Fibroblast of lung (primary cell): Measurements from ENCODE around the gene POLR1B. TPM values are rescaled to one million over a fixed set of nuclear protein-coding genes. Genes with fewer than 3 reads are reported as not detected.
"Not testable (repeated sequence)": the region's sequence is repeated elsewhere in the genome, so short reads cannot be mapped to it uniquely, and the experiment has no call there.

Experiments
- DNase-seq, 2 donors: peaks; one replicate each; pipeline versions ENCODE4 v3.0.0 to v3.0.0-alpha.2; 2010; ENCODE audit warnings: low read depth in 2 of 2
- H2AFZ ChIP-seq: 2 replicates; pipeline ENCODE4 v1.5.1; 2012; ENCODE audit warnings: low read length, control low read depth, inconsistent platforms
- H3K27ac ChIP-seq: 2 replicates; pipeline ENCODE4 v1.5.1; 2011; ENCODE audit warnings: low read length, control low read depth; ENCODE audit not compliant: insufficient read depth
- H3K27me3 ChIP-seq: 2 replicates; pipeline ENCODE4 v1.5.1; 2011; ENCODE audit warnings: mild to moderate bottlenecking, low read length; ENCODE audit not compliant: control insufficient read depth, insufficient read depth
- H3K36me3 ChIP-seq: 2 replicates; pipeline ENCODE4 v1.5.1; 2011; ENCODE audit warnings: low read length; ENCODE audit not compliant: control insufficient read depth, insufficient read depth
- H3K4me1 ChIP-seq: 2 replicates; pipeline ENCODE4 v1.5.1; 2011; ENCODE audit warnings: low read length; ENCODE audit not compliant: control insufficient read depth, insufficient read depth; ENCODE audit errors: extremely low read depth
- H3K4me2 ChIP-seq: 2 replicates; pipeline ENCODE4 v1.5.1; 2011; ENCODE audit warnings: low read length, control low read depth; ENCODE audit not compliant: insufficient read depth; ENCODE audit errors: extremely low read depth
- H3K4me3 ChIP-seq, 4 experiments: fragments of 200-600 bp in 1 of 4; sonication (generic) in 1 of 4; replicated peaks in 1 of 4; 2 replicates each; pipeline ENCODE4 v1.5.1; 2011 to 2016; ENCODE audit warnings: low read length in 4 of 4, low read depth in 3 of 4, mild to moderate bottlenecking in 3 of 4, control low read depth in 2 of 4, inconsistent platforms in 1 of 4, mixed read lengths in 1 of 4; ENCODE audit not compliant: insufficient read depth in 1 of 4; ENCODE audit errors: control extremely low read depth in 1 of 4
- H3K79me2 ChIP-seq: 2 replicates; pipeline ENCODE4 v1.5.1; 2012; ENCODE audit warnings: mild to moderate bottlenecking, low read length, inconsistent platforms; ENCODE audit not compliant: control insufficient read depth, insufficient read depth
- H3K9ac ChIP-seq: 2 replicates; pipeline ENCODE4 v1.5.1; 2011; ENCODE audit warnings: mild to moderate bottlenecking, low read length, control low read depth; ENCODE audit not compliant: insufficient read depth
- H3K9me3 ChIP-seq: 2 replicates; pipeline ENCODE4 v1.5.1; 2012; ENCODE audit warnings: low read depth, low read length; ENCODE audit not compliant: control insufficient read depth, insufficient read depth
- H4K20me1 ChIP-seq: 2 replicates; pipeline ENCODE4 v1.5.1; 2011; ENCODE audit warnings: low read length; ENCODE audit not compliant: control insufficient read depth, insufficient read depth; ENCODE audit errors: extremely low read depth
- CTCF ChIP-seq, 2 donors: IDR thresholded peaks in 1 of 2; conservative IDR thresholded peaks in 1 of 2; 1 replicate in 1 of 2; 2 replicates in 1 of 2; pipeline ENCODE4 v1.5.1; 2011 to 2012; ENCODE audit warnings: low read length in 2 of 2, control low read depth in 1 of 2, inconsistent platforms in 1 of 2, low read depth in 1 of 2, mild to moderate bottlenecking in 1 of 2
- EZH2 ChIP-seq: IDR thresholded peaks from 2 replicates; pipeline ENCODE4 v1.5.1; 2012; ENCODE audit warnings: low read length, control low read depth, mild to moderate bottlenecking; ENCODE audit errors: missing control alignments
- polyA plus RNA-seq, 2 donors: library from polyadenylated mRNA; depleted of rRNA in 1 of 2; stranded (reverse) in 1 of 2; unstranded in 1 of 2; fragments of >200 nt; gene quantifications; 2 replicates each; pipeline ENCODE4 v1.2.1, GENCODE V29; 2011 to 2012; ENCODE audit warnings: missing spikeins in 1 of 2
- total RNA-seq: library from RNA; depleted of rRNA; stranded (reverse); fragments of >200 nt; gene quantifications from 2 replicates; pipeline ENCODE4 v1.2.1, GENCODE V29; 2014

Gene POLR1B
- total and polyA plus RNA-seq, 2 donors (not counting 1 experiment from before 2014, with no cell fraction given) = 12.2 to 15.5 TPM

GRCh38 chr2:112606547-112606946 lies 64.3 kb downstream of the POLR1B start:
- H4K20me1 ChIP-seq = no peaks in the 10 kb centered on the region
- no peak overlapping the region for H3K4me2 ChIP-seq
- no peaks in the 10 kb centered on the region for H3K27me3 ChIP-seq
- H3K4me3 ChIP-seq = no peak overlapping the region
- no peaks in the 10 kb centered on the region for H3K36me3 ChIP-seq
- no peaks in the 10 kb centered on the region for H3K9me3 ChIP-seq
- no peak overlapping the region for H3K27ac ChIP-seq
- H3K79me2 ChIP-seq = no peaks in the 10 kb centered on the region
- H3K4me1 ChIP-seq = peaks cover 6% of the 10 kb centered on the region
- H2AFZ ChIP-seq = no peak overlapping the region
- no peak overlapping the region for H3K9ac ChIP-seq
- TF ChIP-seq CTCF (conservative IDR thresholded peaks at IDR 0.05 in 1 of 2, IDR thresholded peaks at IDR 0.05 in 1 of 2; ENCODE audit: low read depth in 1 of 2, low read length in 2 of 2) = no peak
- no peak for TF ChIP-seq EZH2
- DNase-seq = peak in 1 of 2 donors; percentile 73

DNA sequence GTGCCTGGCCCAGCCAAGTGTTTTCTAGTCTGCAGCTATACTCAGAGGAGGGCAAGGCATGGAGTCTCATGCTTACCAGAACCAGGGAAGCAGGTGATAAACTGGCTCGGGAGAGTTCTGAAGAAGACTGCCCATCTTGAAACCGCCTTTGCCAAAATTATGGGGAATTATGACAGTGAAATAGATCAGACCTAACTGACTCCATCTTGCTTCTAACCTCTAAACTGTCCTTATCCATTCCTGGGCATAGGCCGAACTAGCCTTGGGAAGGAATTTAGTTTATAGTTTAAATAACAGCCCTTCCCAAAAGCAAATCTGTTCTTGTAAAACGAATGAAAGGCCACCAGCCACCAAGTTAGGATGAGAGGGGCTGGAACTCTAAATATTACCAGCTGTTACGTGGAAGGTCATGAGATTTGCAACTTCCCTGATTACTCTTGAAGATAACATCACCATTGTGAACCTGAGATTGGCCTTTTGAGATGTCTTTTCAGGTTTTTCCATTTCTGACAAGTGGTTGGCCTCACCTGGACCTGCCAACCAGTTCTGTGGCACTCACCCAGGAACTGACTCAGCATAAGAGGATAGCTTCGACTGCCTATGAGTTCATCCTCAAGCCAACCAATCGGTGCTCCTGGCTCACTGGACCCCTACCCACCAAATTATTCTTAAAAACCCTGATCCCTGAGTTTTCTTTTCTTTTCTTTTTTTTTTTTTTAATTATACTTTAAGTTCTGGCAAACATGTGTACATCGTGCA lies 65.6 kb downstream of the POLR1B start:
- Histone ChIP-seq H3K27me3 (no peaks in the 10 kb centered on the region), H3K36me3 (no peaks in the 10 kb centered on the region), H4K20me1 (no peaks in the 10 kb centered on the region), H2AFZ (no peak overlapping the region), H3K79me2 (no peaks in the 10 kb centered on the region), H3K4me2 (no peak overlapping the region), H3K9me3 (no peaks in the 10 kb centered on the region), H3K4me1 (peaks cover 6% of the 10 kb centered on the region), H3K4me3 (no peak overlapping the region), H3K9ac (no peak overlapping the region), H3K27ac (no peak overlapping the region)
- no peak for TF ChIP-seq CTCF (conservative IDR thresholded peaks at IDR 0.05 in 1 of 2, IDR thresholded peaks at IDR 0.05 in 1 of 2; ENCODE audit: low read depth in 1 of 2, low read length in 2 of 2)
- TF ChIP-seq EZH2 = no peak
- no peak for DNase-seq

GRCh38 chr2:112609320-112609719 lies 67.1 kb downstream of the POLR1B start:
- not testable (repeated sequence) for H3K36me3 ChIP-seq

GRCh38 chr2:112612283-112612682 lies 70.0 kb downstream of the POLR1B start:
- not testable (repeated sequence) for H3K27ac ChIP-seq, H4K20me1 ChIP-seq, H3K4me3 ChIP-seq, H3K79me2 ChIP-seq, H3K4me1 ChIP-seq, H3K9me3 ChIP-seq, H2AFZ ChIP-seq, H3K4me2 ChIP-seq, H3K36me3 ChIP-seq, H3K27me3 ChIP-seq, H3K9ac ChIP-seq, DNase-seq

More at GRCh38 chr2:112609320-112609719, 67.1 kb downstream of the POLR1B start:
- not testable (repeated sequence) for H3K27ac ChIP-seq, H3K27me3 ChIP-seq, DNase-seq, H4K20me1 ChIP-seq, H3K4me2 ChIP-seq, H3K9me3 ChIP-seq, H3K79me2 ChIP-seq, H3K4me3 ChIP-seq, H3K9ac ChIP-seq, H2AFZ ChIP-seq, H3K4me1 ChIP-seq
